Effector CD4-positive, alpha-beta T cell (primary cell): ENCODE results near the gene FBXO42.

ENCODE experiments used
- DNase-seq: peaks from one replicate; pipeline ENCODE4 v3.0.0-alpha.2; 2020

FBXO42 gene

DNA sequence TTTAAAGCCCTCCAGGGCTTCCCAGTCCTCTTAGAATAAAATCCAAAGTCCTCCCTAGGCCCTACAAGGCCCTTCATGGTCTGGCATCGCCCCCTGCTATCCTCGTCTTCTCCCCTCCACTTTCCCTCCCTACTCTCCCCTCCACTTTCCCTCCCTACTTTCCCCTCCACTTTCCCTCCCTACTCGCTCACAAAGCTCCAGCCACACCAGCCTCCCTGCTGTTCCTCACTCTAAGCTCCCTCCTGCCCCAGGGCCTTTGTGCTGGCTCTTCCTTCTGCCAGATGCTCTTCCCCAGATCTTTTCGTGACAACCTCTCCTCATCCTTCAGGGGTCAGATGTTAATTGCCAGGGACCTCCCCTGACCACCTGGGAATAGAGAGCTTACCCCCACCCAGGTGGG is 152.6 kb downstream of the FBXO42 start:
- no peak for DNase-seq

DNA sequence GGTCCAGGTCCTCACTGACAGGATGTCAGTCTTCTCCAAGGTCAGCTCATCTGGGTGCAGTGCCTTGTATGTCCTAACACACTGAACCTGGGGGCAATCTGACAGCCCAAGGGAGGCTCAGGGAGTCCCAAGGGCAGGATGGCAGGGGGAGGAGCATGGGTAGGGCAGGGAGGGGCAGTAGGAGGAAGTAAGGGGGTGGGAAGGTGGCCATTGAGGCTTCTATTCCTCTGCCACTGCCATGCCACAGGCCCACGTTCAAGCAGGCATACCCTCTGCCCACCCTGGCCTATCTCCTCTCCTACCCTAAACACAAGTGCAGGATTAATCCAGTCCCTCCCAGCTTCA is 153.2 kb downstream of the FBXO42 start:
- no peak for DNase-seq

DNA sequence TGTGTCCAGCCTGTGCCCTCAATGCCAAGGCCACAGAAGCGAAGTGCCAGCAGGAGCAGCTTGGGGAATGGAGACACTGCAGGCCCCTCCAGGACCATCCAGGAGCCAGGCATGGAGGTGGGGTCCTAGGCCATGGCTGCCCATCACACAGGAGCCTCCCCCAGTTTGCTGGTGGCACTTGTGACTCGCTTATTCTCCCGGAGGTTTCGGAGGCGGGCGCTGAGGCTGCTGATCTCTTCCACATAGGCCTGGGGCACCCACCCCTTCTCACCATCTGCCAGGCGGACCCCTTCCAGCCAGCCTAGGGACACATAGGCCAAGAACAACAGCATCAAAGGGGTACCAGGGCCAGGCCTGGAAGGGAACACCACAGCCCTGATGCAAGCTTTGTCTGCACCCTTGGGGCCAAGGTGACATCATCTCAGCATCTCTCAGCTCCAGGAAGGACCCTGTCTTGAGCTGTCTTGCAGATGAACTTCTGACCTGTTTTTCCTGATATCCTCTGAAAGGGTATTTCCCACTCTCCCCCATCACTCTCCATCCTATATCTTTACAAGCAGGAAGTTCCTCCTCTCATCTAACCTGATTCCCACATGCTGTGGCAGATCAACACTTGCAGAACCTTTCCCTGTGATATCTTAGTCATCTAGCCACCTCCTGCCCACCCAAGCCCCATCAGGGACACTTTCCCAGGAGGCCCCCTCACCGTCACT is 153.7 kb downstream of the FBXO42 start:
- DNase-seq, result no peak

DNA sequence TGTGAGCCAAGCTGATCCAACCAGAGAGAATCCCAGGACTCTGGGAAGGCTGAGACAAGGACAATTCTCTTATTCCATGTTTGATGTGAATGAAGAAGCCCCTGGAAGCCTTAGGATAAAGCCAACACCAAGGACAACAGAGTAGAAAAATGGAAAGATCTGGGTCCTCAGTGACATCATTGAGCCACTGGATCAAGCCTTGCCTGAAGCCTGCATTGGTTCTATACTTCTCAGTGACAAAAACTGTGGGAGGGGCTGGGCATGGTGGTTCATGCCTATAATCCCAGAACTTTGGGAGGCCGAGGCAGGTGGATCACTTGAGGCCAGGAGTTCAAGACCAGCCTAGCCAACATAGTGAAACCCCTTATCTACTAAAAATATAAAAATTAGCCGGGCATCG is 155.4 kb downstream of the FBXO42 start:
- no peak for DNase-seq
